Cardiac muscle cell (in vitro differentiated cells and primary cell): ENCODE results near the gene SH2D2A. TPM values are rescaled to one million over a fixed set of nuclear protein-coding genes. Genes with fewer than 3 reads are reported as not detected.

Experiments
- DNase-seq, 2 donors: peaks; one replicate each; pipeline versions ENCODE4 v3.0.0 to v3.0.0-alpha.2; 2010 to 2017; ENCODE audit warnings: low read depth in 1 of 2, low spot score in 1 of 2
- H3K27ac ChIP-seq: fragments of 200-600 bp; sonication (generic); 2 replicates; pipeline ENCODE4 v1.5.1; 2016
- H3K27me3 ChIP-seq: fragments of 200-600 bp; sonication (generic); 2 replicates; pipeline ENCODE4 v1.6.0; 2016; ENCODE audit warnings: control low read depth
- H3K36me3 ChIP-seq: fragments of 200-600 bp; sonication (generic); 2 replicates; pipeline ENCODE4 v1.5.1; 2016; ENCODE audit warnings: control low read depth
- H3K4me1 ChIP-seq: fragments of 200-600 bp; sonication (generic); 2 replicates; pipeline ENCODE4 v1.8.1; 2017; ENCODE audit warnings: low read depth, mild to moderate bottlenecking, mixed run types
- H3K4me3 ChIP-seq: fragments of 200-600 bp; sonication (generic); 2 replicates; pipeline ENCODE4 v1.5.1; 2016; ENCODE audit warnings: mild to moderate bottlenecking
- H3K9me3 ChIP-seq: fragments of 200-600 bp; sonication (generic); 2 replicates; pipeline ENCODE4 v1.5.1; 2017; ENCODE audit warnings: low read depth, mild to moderate bottlenecking, control low read depth
- polyA plus RNA-seq: library from polyadenylated mRNA; unstranded; fragments of >200 nt; fragmentation: Nextera tagmentation; extraction: Ambion mirVana; gene quantifications from 2 replicates; pipeline ENCODE4 v1.2.1, GENCODE V29; 2016
- total RNA-seq: library from RNA; depleted of rRNA; stranded (reverse); fragments of >200 nt; gene quantifications from 2 replicates; pipeline ENCODE4 v1.2.3, GENCODE V29; 2016
- TF ChIP-seq, protein P1 (sequence below): IDR thresholded peaks from 2 replicates; pipeline ENCODE4 v1.5.1; 2012; ENCODE audit warnings: low read depth, mild to moderate bottlenecking, low read length

The SH2D2A gene
- total and polyA plus RNA-seq, 2 experiments from 2014 or later = 1.1 to 2.7 TPM

GRCh38 chr1:156809281-156809680 lies 7.4 kb downstream of the SH2D2A start:
- TF ChIP-seq, protein P1, sequence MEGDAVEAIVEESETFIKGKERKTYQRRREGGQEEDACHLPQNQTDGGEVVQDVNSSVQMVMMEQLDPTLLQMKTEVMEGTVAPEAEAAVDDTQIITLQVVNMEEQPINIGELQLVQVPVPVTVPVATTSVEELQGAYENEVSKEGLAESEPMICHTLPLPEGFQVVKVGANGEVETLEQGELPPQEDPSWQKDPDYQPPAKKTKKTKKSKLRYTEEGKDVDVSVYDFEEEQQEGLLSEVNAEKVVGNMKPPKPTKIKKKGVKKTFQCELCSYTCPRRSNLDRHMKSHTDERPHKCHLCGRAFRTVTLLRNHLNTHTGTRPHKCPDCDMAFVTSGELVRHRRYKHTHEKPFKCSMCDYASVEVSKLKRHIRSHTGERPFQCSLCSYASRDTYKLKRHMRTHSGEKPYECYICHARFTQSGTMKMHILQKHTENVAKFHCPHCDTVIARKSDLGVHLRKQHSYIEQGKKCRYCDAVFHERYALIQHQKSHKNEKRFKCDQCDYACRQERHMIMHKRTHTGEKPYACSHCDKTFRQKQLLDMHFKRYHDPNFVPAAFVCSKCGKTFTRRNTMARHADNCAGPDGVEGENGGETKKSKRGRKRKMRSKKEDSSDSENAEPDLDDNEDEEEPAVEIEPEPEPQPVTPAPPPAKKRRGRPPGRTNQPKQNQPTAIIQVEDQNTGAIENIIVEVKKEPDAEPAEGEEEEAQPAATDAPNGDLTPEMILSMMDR = no peak
- no peak for DNase-seq
- Histone ChIP-seq H3K27ac (no peak overlapping the region), H3K36me3 (no peaks in the 10 kb centered on the region), H3K27me3 (no peaks in the 10 kb centered on the region), H3K4me3 (no peak overlapping the region), H3K9me3 (no peaks in the 10 kb centered on the region), H3K4me1 (no peaks in the 10 kb centered on the region)

DNA sequence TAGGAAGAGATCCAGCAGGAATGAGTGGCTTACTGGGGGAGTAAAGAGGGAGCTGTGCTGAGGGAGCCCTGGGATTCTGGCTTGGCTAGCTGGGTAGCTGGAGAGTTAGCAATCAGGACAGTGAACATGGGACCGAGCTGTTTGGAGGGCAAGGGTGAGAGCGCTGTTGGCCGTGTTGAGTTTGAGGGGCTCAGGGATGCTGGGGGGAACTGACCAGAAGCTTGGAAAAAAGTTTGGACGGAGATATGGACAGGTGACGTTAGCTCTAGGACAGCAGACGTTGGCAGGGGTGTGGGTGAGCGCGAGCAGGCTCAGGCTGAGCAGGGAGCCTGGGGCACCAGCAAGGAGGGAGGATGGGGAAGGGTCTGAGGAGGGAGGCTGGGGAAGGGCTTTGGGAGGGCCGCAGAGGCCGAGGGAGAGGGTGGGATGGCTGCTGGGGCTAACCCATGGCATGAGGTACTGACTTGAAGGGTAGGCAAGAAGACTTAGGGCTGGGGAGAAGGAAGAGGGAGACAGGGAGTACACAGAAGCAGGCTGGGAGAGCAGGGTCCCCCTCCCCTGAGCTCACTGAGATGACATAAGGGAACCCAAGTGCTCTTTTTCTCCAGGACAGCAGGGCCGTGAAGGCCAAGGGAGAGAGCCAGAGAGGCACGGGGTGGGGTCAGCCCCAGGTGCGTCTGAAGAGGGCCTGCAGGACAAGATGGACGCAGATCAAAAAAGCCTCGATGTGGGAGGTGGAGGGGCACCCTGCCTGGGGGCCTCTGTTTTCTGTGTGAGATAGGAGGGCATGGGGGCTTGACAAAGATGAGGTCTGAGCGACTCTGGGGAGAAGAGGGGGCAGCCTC lies 8.2 kb downstream of the SH2D2A start:
- TF ChIP-seq, protein P1 = no peak
- Histone ChIP-seq H3K27ac (no peak overlapping the region), H3K4me3 (no peak overlapping the region), H3K4me1 (no peaks in the 10 kb centered on the region), H3K36me3 (no peaks in the 10 kb centered on the region), H3K27me3 (no peaks in the 10 kb centered on the region), H3K9me3 (no peaks in the 10 kb centered on the region)
- no peak for DNase-seq

DNA sequence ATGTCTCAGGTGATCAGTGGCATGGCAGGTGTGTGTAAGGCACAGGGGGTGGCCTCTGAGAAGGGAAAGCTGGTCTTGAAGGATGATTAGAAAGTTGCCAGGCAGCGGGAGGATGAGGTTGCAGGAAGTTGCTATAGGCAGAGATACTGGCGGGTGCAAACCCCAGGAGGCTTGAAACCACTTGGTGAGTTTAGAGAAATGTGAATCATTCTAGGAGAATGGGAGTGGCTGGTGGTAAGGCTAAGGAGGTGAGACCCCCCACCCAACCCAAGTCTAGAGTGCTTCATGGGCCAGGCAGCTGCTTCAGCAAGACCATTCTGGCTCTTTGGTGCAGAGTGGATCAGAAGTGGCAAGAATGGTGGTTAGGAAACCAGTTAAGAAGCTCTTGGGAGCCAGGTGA lies 9.0 kb downstream of the SH2D2A start:
- Histone ChIP-seq H3K4me3 (no peak overlapping the region), H3K4me1 (no peaks in the 10 kb centered on the region), H3K9me3 (no peaks in the 10 kb centered on the region), H3K36me3 (no peaks in the 10 kb centered on the region), H3K27ac (no peak overlapping the region), H3K27me3 (no peaks in the 10 kb centered on the region)
- DNase-seq = no peak
- TF ChIP-seq, protein P1 = no peak

DNA sequence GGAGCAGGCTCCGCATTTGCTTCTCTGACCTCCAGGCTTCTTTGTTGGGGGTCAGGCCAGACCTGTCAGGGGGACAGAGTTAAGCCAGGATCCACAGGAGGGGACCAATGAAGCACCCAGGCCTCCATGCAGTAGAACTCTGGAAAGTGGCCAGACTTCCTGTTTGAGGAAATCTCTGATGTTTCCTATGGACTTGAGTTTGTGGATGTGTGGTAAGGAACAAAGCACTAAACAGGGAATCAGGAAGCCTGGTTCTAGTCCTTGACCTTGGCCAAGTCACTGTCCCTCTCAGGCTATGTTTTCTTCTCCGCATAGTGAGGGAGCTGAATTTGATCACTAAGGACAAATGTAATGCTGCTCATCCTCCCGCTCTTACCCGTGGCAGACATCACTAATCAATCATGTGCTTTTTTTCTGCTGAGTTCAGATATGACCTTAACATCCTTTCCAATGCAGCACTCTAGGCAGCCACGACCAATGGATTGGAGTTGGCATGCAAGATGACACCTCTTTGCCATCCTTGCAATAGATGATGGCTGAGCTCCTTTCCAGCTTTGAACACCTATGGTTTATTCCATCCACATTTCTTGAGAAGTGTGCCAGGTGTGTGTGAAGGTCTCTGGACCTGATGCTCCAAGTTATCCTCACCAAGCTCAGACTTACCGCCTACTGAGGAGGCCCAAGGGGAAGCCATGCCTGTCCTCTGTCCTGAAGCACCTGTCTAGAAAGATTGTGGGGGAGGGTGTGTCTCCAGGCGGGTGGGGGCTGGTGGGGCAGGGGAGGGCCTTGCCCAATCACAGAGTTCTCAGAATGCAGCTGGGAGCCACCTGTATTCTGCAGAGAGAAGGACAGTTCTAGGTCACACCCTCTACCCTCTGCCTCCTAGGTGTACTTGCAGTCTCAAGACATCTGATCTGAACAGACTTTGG lies 9.9 kb downstream of the SH2D2A start:
- no peaks in the 10 kb centered on the region for H3K9me3 ChIP-seq

More for the DNA sequence above, 9.9 kb downstream of the SH2D2A start:
- Histone ChIP-seq H3K4me3 (no peak overlapping the region), H3K36me3 (no peaks in the 10 kb centered on the region), H3K27ac (no peak overlapping the region), H3K27me3 (no peaks in the 10 kb centered on the region), H3K4me1 (peaks cover under 1% of the 10 kb centered on the region)
- TF ChIP-seq, protein P1 = no peak
- DNase-seq = peak in 1 of 2 donors; percentile 59
